Coronary artery (tissue), 2 donors: ENCODE measurements around the gene CEP95.

Experiments used
- DNase-seq: peaks from one replicate; pipeline ENCODE4 v3.0.0-alpha.2; 2017; ENCODE audit warnings: low spot score
- H3K27ac ChIP-seq, 2 donors: fragments of 200-600 bp; sonication (generic); one replicate each; pipeline ENCODE4 v1.5.1; 2016 to 2019
- H3K4me3 ChIP-seq: fragments of 200-600 bp; sonication (generic); 2 replicates; pipeline ENCODE4 v1.5.1; 2016; ENCODE audit warnings: mild to moderate bottlenecking, moderate library complexity
- CTCF ChIP-seq: fragments of 200-600 bp; sonication (generic); IDR thresholded peaks from one replicate; pipeline ENCODE4 v1.5.1; 2019; ENCODE audit warnings: antibody characterized with exemption

The CEP95 gene

GRCh38 chr17:64505340-64506200 lies 1.2 kb upstream of the CEP95 start:
- Histone ChIP-seq H3K4me3 (peak overlapping the region; percentile 90), H3K27ac (peak overlapping the region; percentile 99 to 100)
- peak; percentile 95 for DNase-seq
- TF ChIP-seq CTCF, result no peak

- Histone ChIP-seq H3K27ac (peak within 1 kb of the TSS; percentile 99 to 100), H3K4me3 (peak within 1 kb of the TSS; percentile 90)
- peak; percentile 96 for DNase-seq
- TF ChIP-seq CTCF, result no peak
Observed at GRCh38 chr17:64506201-64506575, 589 bp upstream of the CEP95 start, which contains the start of gene DDX5. DDX5 (minus strand) TSS chr17:64506289; CDS start chr17:64506119, 170 bp downstream.

GRCh38 chr17:64507413-64507782 lies 621 bp downstream of the CEP95 start:
- TF ChIP-seq CTCF, result peak; percentile 19
- peak overlapping the region; percentile 90 for H3K4me3 ChIP-seq
- no peak for DNase-seq
- H3K27ac ChIP-seq, result peak overlapping the region; percentile 99 to 100

- H3K4me3 ChIP-seq, result peak overlapping the region; percentile 3
Observed at GRCh38 chr17:64508683-64509082, 1.9 kb downstream of the CEP95 start.

GRCh38 chr17:64509179-64509578 lies 2.4 kb downstream of the CEP95 start:
- no peak for TF ChIP-seq CTCF
- H3K4me3 ChIP-seq, result peak overlapping the region; percentile 3
- H3K27ac ChIP-seq, result no peak overlapping the region
- no peak for DNase-seq

More at GRCh38 chr17:64508683-64509082, 1.9 kb downstream of the CEP95 start:
- TF ChIP-seq CTCF, result no peak
- no peak for DNase-seq
- no peak overlapping the region for H3K27ac ChIP-seq

GRCh38 chr17:64515419-64515818 lies 8.6 kb downstream of the CEP95 start:
- Histone ChIP-seq H3K4me3 (no peak overlapping the region), H3K27ac (no peak overlapping the region)
- DNase-seq, result no peak
- TF ChIP-seq CTCF, result no peak

- Histone ChIP-seq H3K27ac (no peak overlapping the region), H3K4me3 (no peak overlapping the region)
- no peak for DNase-seq
- TF ChIP-seq CTCF, result no peak
Observed at GRCh38 chr17:64515829-64516228, 9.1 kb downstream of the CEP95 start.
